Measurements from ENCODE around the gene TENT5C. TPM values are rescaled to one million over a fixed set of nuclear protein-coding genes. Genes with fewer than 3 reads are reported as not detected.

TENT5C gene
- total RNA-seq, 2 donors from 2014 or later, result 5.4 to 6.9 TPM

DNA sequence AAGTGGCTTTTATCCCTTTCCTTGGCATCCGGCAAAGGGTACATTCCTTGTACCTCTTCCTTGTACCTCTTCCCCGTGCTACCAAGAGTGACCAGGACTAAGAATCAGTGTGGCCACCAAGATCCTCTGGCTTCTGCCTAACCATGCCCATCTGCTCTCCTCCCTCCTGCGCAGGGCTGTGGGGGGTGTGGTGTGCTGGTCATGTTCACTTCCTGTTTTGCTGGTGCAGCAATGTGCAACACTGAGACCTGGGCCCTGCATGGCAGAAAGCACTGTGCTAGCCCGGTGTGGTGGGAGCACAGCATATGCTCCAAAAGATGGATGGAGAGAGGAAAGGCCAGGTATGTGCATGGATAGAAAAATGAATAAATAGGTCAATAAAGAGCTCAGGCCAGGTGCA, 33.3 kb upstream of the TENT5C start:
- Histone ChIP-seq H3K4me3 (no peak overlapping the region), H3K27me3 (replicated peaks; ENCODE audit: insufficient read depth) (no peaks in the 10 kb centered on the region), H3K9me3 (no peaks in the 10 kb centered on the region), H3K36me3 (no peaks in the 10 kb centered on the region), H3K27ac (no peak overlapping the region), H3K4me1 (ENCODE audit: control insufficient read depth in 1 of 2, low read depth in 2 of 2) (peaks cover 5 to 15% of the 10 kb centered on the region in 2 donors)
- ATAC-seq (ENCODE audit: insufficient number of reproducible peaks, low FRiP score, low read depth), result no peak
- no peak for DNase-seq (ENCODE audit: low spot score)
- TF ChIP-seq, protein P1, sequence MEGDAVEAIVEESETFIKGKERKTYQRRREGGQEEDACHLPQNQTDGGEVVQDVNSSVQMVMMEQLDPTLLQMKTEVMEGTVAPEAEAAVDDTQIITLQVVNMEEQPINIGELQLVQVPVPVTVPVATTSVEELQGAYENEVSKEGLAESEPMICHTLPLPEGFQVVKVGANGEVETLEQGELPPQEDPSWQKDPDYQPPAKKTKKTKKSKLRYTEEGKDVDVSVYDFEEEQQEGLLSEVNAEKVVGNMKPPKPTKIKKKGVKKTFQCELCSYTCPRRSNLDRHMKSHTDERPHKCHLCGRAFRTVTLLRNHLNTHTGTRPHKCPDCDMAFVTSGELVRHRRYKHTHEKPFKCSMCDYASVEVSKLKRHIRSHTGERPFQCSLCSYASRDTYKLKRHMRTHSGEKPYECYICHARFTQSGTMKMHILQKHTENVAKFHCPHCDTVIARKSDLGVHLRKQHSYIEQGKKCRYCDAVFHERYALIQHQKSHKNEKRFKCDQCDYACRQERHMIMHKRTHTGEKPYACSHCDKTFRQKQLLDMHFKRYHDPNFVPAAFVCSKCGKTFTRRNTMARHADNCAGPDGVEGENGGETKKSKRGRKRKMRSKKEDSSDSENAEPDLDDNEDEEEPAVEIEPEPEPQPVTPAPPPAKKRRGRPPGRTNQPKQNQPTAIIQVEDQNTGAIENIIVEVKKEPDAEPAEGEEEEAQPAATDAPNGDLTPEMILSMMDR (IDR thresholded peaks at IDR 0.05), result no peak

DNA sequence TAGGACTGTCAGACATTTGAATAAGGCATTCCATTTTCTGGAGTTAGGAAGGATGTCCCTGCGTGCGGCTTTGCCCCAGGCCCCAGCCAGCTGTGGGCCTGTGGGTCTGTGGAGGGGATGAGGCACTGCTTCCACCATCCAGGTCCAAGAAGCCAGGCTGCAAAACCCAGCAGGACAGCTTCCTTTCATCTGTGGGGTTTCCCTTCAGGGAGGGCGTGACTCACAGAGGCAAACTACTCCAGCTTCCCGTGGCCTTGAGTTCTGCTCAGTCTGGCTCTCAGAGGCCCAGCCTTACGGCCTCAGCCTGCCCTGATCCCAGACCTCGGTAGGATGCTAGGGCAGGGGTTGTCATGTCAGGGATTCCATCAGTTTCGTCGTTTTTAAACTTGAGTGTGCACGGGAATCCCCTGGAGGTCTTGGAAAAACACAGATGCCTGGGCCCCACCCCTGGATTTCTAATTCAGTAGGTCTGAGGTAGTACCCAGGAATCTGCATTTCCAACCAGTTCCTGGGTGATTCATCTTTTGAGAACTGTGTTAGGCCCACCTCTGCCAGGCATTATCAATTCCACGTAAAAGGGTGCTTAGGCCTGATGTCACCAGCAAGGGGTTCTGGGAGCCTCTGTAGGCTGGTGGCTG, 32.3 kb upstream of the TENT5C start:
- Histone ChIP-seq H3K4me3 (no peak overlapping the region), H3K27me3 (replicated peaks; ENCODE audit: insufficient read depth) (no peaks in the 10 kb centered on the region), H3K9me3 (no peaks in the 10 kb centered on the region), H3K4me1 (ENCODE audit: control insufficient read depth in 1 of 2, low read depth in 2 of 2) (peaks cover 5 to 15% of the 10 kb centered on the region in 2 donors), H3K27ac (no peak overlapping the region), H3K36me3 (no peaks in the 10 kb centered on the region)
- no peak for DNase-seq (ENCODE audit: low spot score)
- no peak for ATAC-seq (ENCODE audit: insufficient number of reproducible peaks, low FRiP score, low read depth)
- TF ChIP-seq, protein P1 (IDR thresholded peaks at IDR 0.05), result no peak

DNA sequence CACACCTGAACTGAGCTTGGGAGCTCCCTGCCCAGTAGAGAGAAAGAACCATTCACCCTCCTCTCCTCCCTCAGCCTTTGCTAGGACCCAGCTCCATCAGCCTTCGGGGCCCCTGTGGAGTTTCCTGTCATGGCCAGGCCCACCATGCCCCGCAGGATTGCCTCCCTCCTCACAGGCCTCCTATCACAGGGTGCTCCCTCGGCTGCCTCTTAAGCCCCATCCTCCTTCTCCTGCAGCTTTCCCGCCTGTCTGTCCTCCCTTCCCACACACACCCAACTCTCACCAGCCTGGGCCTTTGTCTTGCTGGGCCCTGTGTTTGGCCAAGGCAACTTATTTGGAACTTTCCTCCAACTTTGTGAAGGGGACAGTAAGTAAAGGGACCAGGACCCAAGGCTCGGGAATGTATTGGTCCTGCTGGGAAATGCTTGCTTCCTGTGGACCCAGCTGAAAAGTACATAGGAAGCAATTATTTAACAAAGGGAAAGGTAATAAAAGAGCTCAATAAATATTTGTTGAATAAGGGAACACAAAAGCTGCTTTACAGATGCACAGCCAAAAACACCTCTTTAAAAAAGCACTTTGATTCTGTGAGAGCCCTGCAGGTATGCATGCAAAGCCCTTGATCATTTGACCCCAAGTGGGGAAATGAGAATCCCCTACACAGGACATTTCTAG, 31.6 kb upstream of the TENT5C start:
- Histone ChIP-seq H3K4me3 (no peak overlapping the region), H3K27me3 (replicated peaks; ENCODE audit: insufficient read depth) (no peaks in the 10 kb centered on the region), H3K36me3 (no peaks in the 10 kb centered on the region), H3K9me3 (no peaks in the 10 kb centered on the region), H3K27ac (no peak overlapping the region), H3K4me1 (ENCODE audit: control insufficient read depth in 1 of 2, low read depth in 2 of 2) (peaks cover 5 to 15% of the 10 kb centered on the region in 2 donors)
- TF ChIP-seq, protein P1 (IDR thresholded peaks at IDR 0.05), result no peak
- no peak for ATAC-seq (ENCODE audit: insufficient number of reproducible peaks, low FRiP score, low read depth)
- no peak for DNase-seq (ENCODE audit: low spot score)

DNA sequence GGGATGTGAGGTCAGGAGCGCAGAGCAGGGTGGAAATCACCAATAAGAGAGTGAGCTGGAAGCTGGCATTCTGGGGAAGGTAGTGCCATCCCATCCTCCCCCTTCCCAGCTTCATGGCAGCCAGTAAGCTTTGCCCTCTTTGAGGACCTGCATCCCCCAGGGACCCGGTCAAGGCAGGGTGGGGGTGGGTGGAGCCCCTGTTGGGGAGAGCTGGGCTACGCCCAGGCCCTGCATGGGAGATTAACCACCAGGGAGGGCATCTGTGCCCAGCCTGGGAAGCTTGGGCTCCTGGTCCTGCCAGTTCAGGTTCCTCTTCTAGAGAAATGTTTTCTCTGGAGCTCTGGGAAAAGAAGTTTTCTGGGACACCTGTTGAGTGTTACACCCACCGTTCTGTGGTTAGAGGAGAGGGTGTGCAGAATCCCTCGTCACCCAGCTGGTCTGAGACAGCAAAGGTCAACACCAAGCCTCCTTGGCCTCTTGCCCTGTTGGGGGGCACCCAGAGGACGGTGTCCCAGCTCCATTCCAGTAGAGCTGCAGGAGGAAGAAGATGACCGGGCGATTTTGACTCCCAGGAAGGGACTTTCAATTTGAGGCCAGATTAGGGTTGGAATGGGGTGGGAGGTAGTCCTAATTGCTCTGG, 30.1 kb upstream of the TENT5C start:
- H3K27ac ChIP-seq, result no peak overlapping the region
- no peaks in the 10 kb centered on the region for H3K27me3 ChIP-seq (replicated peaks; ENCODE audit: insufficient read depth)
- ATAC-seq (ENCODE audit: insufficient number of reproducible peaks, low FRiP score, low read depth) (no peak), DNase-seq (ENCODE audit: low spot score) (no peak)
- no peaks in the 10 kb centered on the region for H3K36me3 ChIP-seq
- H3K4me1 ChIP-seq (ENCODE audit: control insufficient read depth in 1 of 2, low read depth in 2 of 2), result peaks cover 0 to 4% of the 10 kb centered on the region in 2 donors
- TF ChIP-seq, protein P1 (IDR thresholded peaks at IDR 0.05), result no peak
- H3K9me3 ChIP-seq, result no peaks in the 10 kb centered on the region
- no peak overlapping the region for H3K4me3 ChIP-seq

GRCh38 chr1:117576236-117576635, 29.6 kb upstream of the TENT5C start:
- DNase-seq (ENCODE audit: low spot score), result no peak
- no peak overlapping the region for H3K27ac ChIP-seq

More at GRCh38 chr1:117576236-117576635, 29.6 kb upstream of the TENT5C start:
- H3K27me3 ChIP-seq (replicated peaks; ENCODE audit: insufficient read depth), result no peaks in the 10 kb centered on the region
- H3K4me1 ChIP-seq (ENCODE audit: control insufficient read depth in 1 of 2, low read depth in 2 of 2), result no peaks in the 10 kb centered on the region
- ATAC-seq (ENCODE audit: insufficient number of reproducible peaks, low FRiP score, low read depth), result no peak
- no peaks in the 10 kb centered on the region for H3K9me3 ChIP-seq
- H3K36me3 ChIP-seq, result no peaks in the 10 kb centered on the region
- H3K4me3 ChIP-seq, result no peak overlapping the region
- TF ChIP-seq, protein P1 (IDR thresholded peaks at IDR 0.05), result no peak

All from thoracic aorta (tissue), 2 donors.